CD4-positive, alpha-beta T cell treated with Interleukin-6 for 4 hours (primary cell): ENCODE results near the gene ZNF578.
"Not testable (repeated sequence)": the region's sequence is repeated elsewhere in the genome, so short reads cannot be mapped to it uniquely, and the experiment has no call there.

ENCODE experiments used
- DNase-seq: peaks from one replicate; pipeline ENCODE4 v3.0.0-alpha.2; 2020; ENCODE audit warnings: mixed read lengths

ZNF578 gene

DNA sequence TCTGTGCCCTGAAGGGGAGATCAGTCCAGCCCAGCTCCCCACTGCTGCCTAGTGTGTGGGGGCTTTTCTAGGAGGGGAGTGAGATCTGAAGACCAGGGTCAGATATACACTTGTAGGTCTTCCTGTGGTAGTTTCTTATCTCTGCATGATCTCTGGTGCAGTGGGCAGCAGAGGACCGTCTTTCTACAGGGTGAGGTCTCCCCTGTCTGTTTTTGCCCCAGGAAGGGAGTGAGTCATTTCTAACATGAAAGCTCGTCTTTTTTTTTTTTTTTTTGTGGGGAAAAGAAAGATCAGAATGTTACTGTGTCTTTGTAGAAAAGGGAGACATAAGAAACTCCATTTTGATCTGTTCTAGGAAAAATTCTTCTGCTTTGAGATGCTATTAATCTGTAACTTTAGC is 65.3 kb downstream of the ZNF578 start:
- DNase-seq, result no peak

DNA sequence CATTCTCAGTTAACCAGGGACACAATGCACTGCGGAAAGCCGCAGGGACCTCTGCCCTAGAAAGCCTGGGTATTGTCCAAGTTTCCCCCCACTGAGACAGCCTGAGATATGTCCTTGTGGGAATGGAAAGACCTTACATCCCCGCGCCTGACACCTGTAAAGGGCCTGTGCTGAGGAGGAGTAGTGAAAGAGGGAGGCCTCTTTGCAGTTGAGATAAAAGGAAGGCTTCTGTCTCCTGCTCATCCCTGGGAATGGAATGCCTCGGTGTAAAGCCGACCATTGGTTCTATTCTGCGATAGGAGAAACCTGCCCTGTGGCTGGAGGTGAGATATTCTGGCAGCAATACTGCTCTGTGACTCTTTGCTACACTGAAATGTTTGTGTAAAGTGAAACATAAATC is 65.8 kb downstream of the ZNF578 start:
- DNase-seq, result not testable (repeated sequence)

DNA sequence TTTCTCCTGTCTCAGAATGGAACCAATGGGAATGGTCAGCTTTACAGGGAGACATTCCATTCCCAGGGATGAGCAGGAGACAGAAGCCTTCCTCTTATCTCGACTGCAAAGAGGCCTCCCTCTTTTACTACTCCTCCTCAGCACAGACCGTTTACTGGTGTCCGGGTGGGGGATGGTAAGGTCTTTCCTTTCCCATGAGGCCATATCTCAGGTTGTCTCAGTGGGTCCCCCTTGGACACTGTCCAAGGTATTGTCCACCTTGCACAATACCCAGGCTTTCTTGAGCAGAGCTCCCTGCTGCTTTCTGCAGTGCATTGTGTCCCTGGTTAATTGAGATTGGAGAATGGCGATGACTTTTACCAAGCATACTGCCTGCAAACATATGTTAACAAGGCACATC is 66.7 kb downstream of the ZNF578 start:
- DNase-seq, result no peak

DNA sequence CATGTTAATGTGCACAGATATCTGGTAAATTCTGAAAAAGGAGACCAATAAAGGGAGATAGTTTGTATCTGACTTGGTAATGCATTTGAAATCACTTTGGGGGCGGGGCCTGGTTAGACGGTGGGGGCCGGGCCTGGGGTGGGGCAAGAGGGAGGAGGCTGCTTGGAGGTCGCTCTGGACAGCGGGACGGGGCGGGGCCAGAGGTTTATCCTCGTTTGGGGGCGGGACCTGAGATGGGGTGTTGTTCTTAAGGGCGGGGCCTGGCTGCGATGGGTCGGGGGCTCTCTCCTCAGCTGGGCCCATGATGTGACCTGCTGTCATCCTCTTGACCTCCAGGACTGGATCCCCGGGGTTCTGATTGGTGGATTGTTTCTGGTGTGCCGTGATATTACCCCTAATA is 69.2 kb downstream of the ZNF578 start:
- no peak for DNase-seq

DNA sequence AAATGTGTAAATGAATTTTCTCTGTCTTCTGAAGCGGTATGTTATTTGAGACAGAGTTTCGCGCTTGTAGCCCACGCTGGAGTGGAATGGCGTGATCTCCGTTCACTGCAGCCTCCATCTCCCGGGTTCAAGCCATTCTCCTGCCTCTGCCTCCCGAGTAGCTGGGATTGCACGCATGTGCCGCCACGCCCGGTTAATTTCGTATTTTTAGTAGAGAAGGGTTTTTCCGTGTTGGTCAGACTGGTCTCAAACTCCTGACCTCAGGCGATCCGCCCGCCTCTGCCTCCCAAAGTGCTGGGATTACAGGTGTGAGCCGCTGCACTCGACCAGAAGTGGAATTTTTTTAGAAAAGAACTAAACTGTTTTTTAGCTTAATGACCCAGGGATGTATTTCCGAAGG is 70.7 kb downstream of the ZNF578 start:
- no peak for DNase-seq

DNA sequence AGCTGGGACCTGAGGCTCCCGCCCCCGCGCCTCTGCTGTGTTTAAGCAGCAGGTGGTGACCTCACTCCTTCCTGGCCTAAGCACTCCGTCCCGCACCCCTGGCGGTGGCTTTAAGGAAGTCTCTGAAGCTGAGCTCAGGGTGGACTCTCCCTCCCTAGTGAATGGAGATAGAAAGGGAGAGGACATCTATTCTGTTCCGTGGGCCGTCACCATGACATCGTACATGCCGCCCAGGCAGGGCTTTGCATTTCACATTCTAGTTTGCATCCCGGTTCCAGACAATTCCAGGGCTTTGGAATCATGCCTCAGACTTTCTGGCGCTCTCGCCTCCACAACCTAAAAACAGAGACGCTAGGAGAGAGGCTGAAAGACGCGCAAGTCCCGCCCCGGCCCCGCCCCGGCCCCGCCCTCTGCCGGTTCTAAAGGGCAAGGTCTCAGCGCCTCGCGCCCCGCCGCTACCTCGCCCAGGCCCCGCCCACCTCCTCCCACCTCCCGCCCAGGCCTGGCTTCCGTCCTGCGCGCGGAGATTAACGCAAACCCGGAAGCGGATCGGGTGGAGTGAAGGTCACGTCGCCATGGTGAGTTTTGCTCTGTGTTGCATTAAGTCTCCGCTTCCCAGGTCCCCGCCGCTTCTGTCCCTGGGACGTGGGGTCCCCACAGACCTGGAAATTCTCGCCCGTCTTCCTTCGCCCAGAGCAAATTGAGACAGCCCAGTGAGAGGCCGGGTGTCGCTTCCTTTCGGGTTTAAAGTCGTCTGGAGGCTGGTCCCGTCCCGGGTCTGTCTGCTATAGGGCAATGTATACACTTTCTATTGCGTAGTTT is 74.0 kb downstream of the ZNF578 start, which contains the start of gene ZNF808:
Gene ZNF808, plus strand, starts transcription at position 535 of the 822 bp plus-strand sequence. CDS start 15,617 bp downstream, outside the sequence.
- peak; percentile 99 for DNase-seq

DNA sequence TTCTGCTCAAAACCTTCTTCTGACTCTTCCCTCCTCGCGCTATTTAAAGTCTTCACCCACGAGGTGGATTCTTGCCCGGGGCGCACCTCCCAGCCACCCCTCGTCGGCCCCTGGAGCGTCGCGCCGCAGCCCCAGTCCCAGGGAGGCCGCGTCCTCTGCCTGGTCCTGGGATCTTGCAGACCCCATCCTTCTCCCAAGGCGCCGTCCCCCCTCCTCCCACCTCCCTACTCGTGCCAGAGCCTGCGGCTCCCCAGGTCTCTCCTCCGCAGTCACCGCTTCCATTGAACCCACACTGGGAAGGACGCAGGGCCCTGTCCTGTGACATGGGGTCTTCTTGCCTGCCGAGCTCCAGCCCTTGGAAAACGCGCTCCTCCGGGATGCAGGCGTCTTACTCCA is 74.6 kb downstream of the ZNF578 start:
- no peak for DNase-seq

DNA sequence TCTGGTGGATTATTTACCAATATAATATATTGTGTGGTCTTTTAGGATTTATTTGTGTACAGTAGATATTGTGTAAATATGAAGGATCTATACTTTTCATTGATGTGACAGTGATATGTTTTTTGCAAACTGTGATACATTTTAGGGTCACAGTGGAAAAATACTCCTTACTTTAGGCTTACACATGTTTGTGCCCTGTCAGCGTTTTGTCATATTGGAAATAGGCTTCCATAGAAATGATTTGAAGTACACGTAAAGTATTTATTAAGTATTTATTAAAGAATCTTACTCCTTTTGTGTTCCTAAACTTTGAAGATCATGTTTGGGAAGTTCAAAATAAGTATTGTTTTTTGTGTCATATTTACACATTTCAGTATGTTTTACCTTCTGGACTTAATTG is 79.1 kb downstream of the ZNF578 start:
- no peak for DNase-seq

DNA sequence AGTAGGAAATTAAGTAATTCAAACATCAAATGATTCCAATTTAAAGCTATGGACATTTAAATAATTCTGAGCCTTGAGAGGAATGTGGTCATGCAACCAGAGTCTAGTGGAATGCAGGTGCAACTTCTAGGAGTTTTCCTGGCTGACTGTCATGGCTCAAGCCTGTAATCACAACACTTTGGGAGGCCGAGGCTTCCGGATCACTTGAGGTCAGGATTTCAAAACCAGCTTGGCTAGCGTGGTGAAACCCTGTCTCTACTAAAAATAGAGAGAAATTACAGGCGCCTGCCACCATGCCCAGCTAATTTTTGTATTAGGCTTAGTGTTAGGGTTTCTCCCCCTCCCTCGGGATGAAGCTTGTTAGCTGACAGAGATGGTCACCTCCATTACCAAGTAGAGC is 80.5 kb downstream of the ZNF578 start:
- DNase-seq, result no peak

DNA sequence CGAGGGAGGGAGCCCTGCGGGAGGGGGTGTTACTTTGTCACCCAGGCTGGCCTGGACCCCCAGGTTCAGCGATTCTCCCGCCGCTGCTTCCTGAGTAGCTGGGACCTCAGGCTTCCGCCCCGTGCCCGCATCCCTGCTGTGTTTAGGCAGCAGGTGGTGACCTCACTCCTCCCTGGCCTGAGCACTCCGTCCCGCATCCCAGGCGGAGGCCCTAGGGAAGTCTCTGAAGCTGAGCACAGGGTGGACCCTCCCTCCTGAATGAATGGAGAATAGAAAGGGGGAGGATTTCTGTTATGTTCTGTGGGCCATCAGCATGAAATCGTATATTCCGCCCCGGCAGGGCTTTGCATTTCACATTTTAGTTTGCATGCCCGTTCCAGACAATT is 82.0 kb downstream of the ZNF578 start:
- DNase-seq, result peak; percentile 12

DNA sequence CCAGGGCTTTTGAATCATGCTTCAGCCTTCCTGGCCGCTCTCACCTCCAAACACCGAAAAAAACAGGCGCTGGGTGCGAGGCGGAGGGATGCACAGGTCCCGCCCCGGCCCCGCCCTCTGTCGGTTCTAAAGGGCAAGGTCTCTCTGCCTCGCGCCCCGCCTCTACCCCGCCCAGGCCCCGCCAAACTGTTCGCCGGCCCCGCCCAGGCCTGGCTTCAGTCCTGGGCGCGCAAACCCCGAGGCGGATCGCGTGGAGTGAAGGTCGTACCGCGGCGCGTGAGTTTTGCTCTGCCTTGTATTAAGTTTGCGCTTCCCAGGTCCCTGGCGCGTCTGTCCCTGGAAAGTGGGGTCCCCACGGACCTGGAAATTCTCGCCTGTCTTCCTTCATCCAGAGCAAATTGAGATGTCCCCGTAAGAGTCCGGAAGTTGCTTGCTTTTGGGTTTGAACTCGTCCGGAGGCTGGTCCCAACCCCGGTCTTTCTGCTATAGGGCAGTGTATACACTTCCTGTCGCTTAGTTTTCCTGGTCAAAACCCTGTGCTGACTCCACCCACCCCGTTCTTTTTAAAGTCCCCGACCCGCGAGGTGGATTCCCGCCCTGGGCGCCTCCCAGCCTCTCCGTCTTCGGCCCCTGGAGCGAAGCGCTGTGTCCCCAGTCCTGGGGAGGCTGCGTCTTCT is 82.6 kb downstream of the ZNF578 start:
- peak; percentile 96 for DNase-seq

DNA sequence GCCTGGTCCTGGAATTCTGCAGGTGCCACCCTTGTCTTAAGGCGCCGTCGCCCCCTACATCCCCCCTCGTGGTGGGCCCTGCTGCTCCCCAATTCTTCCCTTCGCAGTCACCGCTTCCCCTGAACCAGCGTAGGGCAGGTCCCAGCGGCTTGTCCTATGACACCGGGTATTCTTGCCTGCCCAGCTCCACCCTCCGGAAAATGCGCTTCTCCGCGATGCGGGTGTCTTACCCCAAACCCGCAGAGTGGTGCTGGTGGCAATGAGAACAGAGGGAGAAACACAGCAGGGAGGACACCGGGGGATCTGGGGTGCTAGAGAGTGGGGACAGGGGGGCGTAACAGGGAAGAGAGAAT is 83.1 kb downstream of the ZNF578 start:
- peak; percentile 59 for DNase-seq

DNA sequence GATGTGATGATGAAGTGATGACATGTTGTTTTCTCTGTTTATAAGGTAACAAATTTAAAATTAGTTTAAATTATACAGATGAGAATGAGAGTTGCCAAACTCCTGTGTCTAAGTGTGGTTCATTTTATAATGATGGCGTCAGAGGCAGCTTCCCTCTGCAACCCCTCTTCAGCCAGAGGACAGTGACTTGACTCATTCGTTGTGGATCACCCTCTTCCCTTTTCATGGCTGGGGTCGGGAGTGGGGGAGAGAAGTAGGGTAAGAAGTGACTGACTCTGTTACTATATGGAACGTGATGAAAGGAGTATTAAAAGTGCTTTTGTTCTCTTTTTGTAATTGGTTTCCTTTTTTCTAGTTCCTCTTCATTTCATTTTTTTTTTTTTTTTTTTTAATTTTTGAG is 85.5 kb downstream of the ZNF578 start:
- DNase-seq, result not testable (repeated sequence)

DNA sequence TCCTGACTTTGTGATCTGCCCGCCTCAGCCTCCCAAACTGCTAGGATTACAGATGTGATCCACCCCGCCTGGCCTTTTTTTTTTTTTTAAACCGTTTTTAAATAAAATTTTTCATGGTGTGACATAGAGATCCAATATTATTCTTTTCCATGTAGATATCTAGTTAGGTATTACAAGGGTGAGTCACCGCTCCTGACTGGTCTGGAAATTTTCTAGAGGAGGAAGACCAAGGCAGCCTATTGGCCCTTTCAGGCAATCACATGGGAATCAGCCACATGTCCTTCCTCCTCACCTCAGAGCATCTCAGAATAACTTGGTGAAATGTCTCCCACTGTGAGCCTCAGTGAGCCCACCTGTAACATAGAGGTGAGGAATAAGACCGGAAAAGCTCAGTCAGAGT is 87.8 kb downstream of the ZNF578 start:
- not testable (repeated sequence) for DNase-seq

DNA sequence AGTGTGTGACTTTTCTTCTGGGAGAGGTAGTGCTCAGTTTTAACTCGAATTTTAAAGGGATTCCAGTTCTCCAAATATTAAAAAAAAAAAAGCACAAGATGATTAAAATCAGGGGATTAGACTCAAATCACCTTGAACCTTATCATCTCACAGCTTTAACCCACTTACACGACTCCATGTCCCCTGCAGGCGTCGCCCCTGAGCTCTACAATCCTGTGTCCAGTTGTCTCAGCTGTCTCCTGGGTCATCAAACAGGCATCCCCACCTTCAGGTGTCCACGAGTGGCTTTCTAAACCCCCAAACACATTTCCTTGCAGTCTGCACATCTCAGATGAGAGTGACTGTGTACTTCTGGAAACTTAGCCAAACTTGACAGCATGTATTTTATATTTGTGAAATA is 88.3 kb downstream of the ZNF578 start:
- DNase-seq, result no peak

DNA sequence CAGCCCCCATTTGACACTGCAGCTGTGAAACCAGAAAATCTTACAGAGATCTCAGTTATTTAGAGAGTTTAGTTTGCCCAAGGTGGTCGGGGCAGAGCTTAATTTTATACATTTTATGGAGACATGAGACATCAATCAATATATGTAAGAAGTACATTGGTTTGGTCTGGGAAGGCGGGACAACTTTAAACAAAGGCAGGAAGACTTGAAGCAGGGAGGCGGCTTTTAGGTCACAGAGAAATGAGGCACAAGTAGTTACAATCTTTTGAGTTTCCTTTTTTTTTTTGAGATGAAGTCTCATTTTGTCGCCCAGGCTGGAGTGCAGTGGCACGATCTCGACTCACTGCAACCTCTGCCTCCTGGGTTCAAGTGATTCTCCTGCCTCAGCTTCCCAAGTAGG is 89.2 kb downstream of the ZNF578 start:
- not testable (repeated sequence) for DNase-seq

DNA sequence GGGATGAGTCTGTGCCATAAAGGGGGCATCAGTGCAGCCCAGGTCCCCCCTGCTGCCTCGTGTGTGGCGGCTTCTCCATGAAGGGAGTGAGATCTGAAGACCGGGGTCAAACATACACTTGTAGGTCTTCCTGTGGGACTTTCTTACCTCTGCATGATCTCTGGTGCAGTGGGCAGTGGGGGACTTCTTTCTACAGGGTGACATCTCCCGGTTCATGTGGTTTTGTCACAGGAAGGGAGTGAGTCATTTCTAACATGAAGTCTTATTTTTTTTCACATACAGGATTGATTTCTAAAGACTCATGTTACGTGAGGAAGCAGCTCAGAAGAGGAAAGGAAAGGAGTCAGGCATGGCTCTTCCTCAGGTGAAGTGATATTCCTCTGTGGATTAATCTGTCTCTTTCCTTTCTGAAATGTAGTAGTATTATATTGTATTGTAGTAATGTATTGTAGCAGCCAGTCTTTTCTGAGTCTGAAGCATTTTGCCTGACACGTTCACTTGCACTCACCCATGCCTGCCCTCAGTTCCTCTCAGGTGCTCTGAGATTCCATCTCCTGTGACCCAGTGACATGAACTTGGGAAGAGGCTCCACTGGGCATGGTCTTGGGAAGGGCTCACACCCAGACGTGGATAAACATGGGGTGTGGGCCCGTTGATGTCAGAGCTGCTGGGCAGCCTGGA is 89.8 kb downstream of the ZNF578 start:
- DNase-seq, result peak; percentile 41

DNA sequence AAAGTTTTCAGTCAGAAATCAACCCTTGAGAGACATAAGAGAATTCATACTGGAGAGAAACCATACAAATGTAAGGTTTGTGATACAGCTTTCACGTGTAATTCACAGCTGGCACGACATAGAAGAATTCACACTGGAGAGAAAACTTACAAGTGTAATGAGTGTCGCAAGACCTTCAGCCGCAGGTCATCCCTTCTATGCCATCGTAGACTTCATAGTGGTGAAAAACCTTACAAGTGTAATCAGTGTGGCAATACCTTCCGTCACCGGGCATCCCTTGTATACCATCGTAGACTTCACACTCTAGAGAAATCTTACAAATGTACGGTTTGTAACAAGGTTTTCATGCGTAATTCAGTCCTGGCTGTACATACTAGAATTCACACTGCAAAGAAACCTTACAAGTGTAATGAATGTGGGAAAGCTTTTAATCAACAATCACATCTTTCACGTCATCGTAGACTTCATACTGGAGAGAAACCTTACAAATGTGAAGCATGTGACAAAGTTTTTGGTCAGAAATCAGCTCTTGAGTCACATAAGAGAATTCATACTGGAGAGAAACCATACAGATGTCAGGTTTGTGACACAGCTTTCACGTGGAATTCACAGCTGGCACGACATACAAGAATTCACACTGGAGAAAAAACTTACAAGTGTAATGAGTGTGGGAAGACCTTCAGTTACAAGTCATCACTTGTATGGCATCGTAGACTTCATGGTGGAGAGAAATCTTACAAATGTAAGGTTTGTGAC is 101.0 kb downstream of the ZNF578 start:
- no peak for DNase-seq

DNA sequence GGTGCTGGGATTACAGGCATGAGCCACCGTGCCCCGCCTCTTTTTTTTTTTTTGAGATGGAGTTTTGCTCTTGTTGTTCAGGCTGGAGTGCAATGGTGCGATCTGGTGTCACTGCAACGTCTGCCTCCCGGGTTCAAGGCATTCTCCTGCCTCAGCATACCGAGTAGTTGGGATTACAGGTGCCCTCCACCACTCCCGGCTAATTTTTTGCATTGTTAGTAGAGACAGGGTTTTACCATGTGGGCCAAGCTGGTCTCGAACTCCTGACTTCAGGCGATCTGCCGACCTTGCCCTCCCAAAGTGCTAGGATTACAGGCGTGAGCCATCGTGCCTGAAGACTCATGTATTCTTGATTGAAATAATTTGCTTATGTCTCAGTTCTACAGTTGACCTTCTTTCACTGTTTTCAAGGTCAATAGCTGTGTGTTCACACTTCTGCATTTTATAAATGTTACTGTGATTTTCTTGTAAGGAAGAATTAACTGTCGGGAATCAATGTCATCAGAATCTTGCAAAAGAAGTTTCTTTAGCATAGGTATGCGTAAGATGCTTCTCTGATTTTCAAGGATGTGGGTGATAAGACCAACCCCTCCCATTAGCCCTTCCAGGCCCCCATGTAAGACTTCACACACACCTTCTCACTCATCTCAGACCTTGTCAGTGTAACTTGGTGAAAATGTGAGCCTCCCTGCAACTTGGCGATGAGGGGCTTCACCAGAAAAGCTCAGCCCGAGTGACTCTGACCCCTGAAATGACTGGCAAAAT is 104.1 kb downstream of the ZNF578 start:
- DNase-seq, result no peak

DNA sequence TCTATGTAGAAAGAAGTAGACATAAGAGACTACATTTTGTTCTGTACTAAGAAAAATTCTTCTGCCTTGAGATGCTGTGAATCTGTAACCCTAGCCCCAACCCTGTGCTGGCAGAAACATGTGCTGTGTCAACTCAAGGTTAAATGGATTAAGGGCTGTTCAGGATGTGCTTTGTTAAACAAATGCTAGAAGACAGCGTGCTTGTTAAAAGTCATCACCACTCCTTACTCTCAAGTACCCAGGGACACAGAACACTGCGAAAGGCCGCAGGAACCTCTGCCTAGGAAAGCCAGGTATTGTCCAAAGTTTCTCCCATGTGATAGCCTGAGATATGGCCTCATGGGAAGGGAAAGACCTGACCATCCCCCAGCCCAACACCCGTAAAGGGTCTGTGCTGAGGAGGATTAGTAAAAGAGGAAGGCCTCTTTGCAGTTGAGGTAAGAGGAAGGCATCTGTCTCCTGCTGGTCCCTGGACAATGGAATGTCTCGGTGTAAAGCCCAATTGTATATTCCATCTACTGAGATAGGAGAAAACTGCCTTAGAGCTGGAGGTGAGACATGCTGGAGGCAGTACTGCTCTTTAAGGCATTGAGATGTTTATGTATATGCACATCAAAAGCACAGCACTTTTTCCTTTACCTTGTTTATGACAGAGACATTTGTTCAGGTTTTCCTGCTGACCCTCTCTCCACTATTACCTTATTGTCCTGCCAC is 105.5 kb downstream of the ZNF578 start:
- DNase-seq, result not testable (repeated sequence)

DNA sequence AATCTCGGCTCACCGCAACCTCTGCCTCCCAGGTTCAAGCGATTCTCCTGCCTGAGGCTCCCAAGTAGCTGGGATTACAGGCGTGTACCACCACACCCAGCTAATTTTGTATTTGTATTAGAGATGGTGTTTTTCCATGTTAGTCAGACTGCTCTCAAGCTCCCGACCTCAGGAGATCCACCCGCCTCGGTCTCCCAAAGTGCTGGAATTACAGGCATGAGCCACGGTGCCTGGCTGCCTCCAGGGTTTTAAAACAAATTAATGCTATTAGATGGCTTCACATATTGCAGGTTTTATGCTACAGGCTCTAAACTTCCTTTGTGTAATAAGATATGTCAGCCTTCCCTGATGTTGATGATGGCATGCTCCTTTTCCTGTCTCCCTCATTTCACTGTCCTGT is 108.3 kb downstream of the ZNF578 start:
- DNase-seq, result not testable (repeated sequence)
